Activated CD8-positive, alpha-beta memory T cell treated with anti-CD3 and anti-CD28 coated beads, Interleukin-2, amount 50 U/mL, for 24 hours (primary cell): ENCODE results near the gene PCBD2.
"Not testable (repeated sequence)": the region's sequence is repeated elsewhere in the genome, so short reads cannot be mapped to it uniquely, and the experiment has no call there.

ENCODE experiments used
- DNase-seq: peaks from one replicate; pipeline ENCODE4 v3.0.0-alpha.2; 2020; ENCODE audit errors: extremely low read depth

PCBD2 gene

GRCh38 chr5:134904610-134905245 lies at the start of gene PCBD2:
Gene PCBD2 (plus strand): TSS chr5:134905131. CDS start chr5:134905140, 9 bp downstream.
- DNase-seq, result peak; percentile 76

GRCh38 chr5:134856465-134856864 lies 48.5 kb upstream of the PCBD2 start:
- not testable (repeated sequence) for DNase-seq

GRCh38 chr5:134857401-134857800 lies 47.5 kb upstream of the PCBD2 start:
- DNase-seq, result no peak

GRCh38 chr5:134864707-134865106 lies 40.2 kb upstream of the PCBD2 start:
- no peak for DNase-seq

- DNase-seq, result no peak
These were observed 31.4 kb upstream of the PCBD2 start for GRCh38 chr5:134873494-134873893.

- peak; percentile 60 for DNase-seq
These were observed 30.7 kb upstream of the PCBD2 start, which contains the start of gene TXNDC15 for GRCh38 chr5:134873987-134874830. Gene TXNDC15 (plus strand): TSS chr5:134874371. CDS start chr5:134874428, 57 bp downstream.

- no peak for DNase-seq
These were observed 29.9 kb upstream of the PCBD2 start for GRCh38 chr5:134874831-134875655.

- DNase-seq, result no peak
These were observed 27.8 kb upstream of the PCBD2 start for GRCh38 chr5:134877159-134877558.

GRCh38 chr5:134878403-134878802 lies 26.5 kb upstream of the PCBD2 start:
- DNase-seq, result no peak

GRCh38 chr5:134879456-134879855 lies 25.5 kb upstream of the PCBD2 start:
- no peak for DNase-seq

GRCh38 chr5:134880937-134881336 lies 24.0 kb upstream of the PCBD2 start:
- DNase-seq, result not testable (repeated sequence)

GRCh38 chr5:134881711-134882110 lies 23.2 kb upstream of the PCBD2 start:
- DNase-seq, result not testable (repeated sequence)

- no peak for DNase-seq
These were observed 17.3 kb upstream of the PCBD2 start for GRCh38 chr5:134887593-134888159.

GRCh38 chr5:134889335-134889734 lies 15.6 kb upstream of the PCBD2 start:
- no peak for DNase-seq

- DNase-seq, result no peak
These were observed 13.5 kb upstream of the PCBD2 start for GRCh38 chr5:134891473-134891872.

GRCh38 chr5:134892282-134892681 lies 12.6 kb upstream of the PCBD2 start:
- no peak for DNase-seq

GRCh38 chr5:134892926-134893325 lies 12.0 kb upstream of the PCBD2 start:
- no peak for DNase-seq

- DNase-seq, result no peak
These were observed 11.0 kb upstream of the PCBD2 start for GRCh38 chr5:134893748-134894505.

- no peak for DNase-seq
These were observed 2.7 kb upstream of the PCBD2 start for GRCh38 chr5:134902071-134902801.

- DNase-seq, result peak; percentile 23
These were observed 490 bp downstream of the PCBD2 start for GRCh38 chr5:134905246-134905996.
